BJ (cell line): ENCODE results near the gene CPNE8. TPM values are rescaled to one million over a fixed set of nuclear protein-coding genes. Genes with fewer than 3 reads are reported as not detected.

Source experiments
- CTCF ChIA-PET: fragments of 350-600 bp; formaldehyde crosslinking; extraction: SDS; loops from one replicate; lab custom pipeline; 2021; ENCODE audit warnings: antibody characterized with exemption, inconsistent platforms; lab: Yijun Ruan, JAX
- POLR2A ChIA-PET: fragments of 300-600 bp; sonication (Branson Sonifier 250); formaldehyde crosslinking; extraction: SDS; loops from one replicate; lab custom pipeline; 2021; ENCODE audit warnings: antibody characterized with exemption; lab: Charles Lee
- DNase-seq: peaks from one replicate; pipeline ENCODE4 v3.0.0-alpha.2; 2011; ENCODE audit warnings: low read depth
- H3K27me3 ChIP-seq: 2 replicates; pipeline ENCODE4 v1.6.0; 2011; ENCODE audit warnings: low read length; ENCODE audit not compliant: control insufficient read depth, insufficient read depth
- H3K36me3 ChIP-seq: 2 replicates; pipeline ENCODE4 v1.5.1; 2011; ENCODE audit warnings: low read length; ENCODE audit not compliant: control insufficient read depth, insufficient read depth
- H3K4me3 ChIP-seq: 2 replicates; pipeline ENCODE4 v1.5.1; 2011; ENCODE audit warnings: low read depth, mild to moderate bottlenecking, control low read depth, low read length
- CTCF ChIP-seq: IDR thresholded peaks from 2 replicates; pipeline ENCODE4 v1.5.1; 2011; ENCODE audit warnings: low read depth, mild to moderate bottlenecking, control low read depth, inconsistent platforms, low read length, moderate library complexity; ENCODE audit not compliant: insufficient read depth
- polyA plus RNA-seq: library from polyadenylated mRNA; depleted of rRNA; stranded (reverse); fragments of >200 nt; gene quantifications from 2 replicates; pipeline ENCODE4 v1.2.3, GENCODE V29; 2011

CPNE8 gene
- polyA plus RNA-seq, 1 experiment: 0.47 TPM

DNA sequence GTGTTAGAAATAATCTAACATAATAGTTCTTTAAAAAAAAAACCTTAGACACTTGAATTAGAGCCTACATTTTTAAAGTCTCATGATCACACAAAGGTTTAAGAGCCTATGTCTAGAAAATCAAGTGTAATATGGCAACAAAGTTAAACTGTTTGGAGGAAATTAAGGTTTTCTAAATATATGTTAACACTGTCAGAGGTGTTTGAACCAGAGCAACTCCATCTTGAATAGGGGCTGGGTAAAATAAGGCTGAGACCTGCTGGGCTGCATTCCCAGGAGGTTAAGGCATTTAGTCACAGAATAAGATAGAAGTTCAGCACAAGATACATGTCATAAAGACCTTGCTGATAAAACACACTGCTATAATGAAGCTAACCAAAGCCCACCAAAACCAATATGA is 12.4 kb downstream of the CPNE8 start:
- CTCF ChIA-PET: no interaction called here
- no peak for TF ChIP-seq CTCF

DNA sequence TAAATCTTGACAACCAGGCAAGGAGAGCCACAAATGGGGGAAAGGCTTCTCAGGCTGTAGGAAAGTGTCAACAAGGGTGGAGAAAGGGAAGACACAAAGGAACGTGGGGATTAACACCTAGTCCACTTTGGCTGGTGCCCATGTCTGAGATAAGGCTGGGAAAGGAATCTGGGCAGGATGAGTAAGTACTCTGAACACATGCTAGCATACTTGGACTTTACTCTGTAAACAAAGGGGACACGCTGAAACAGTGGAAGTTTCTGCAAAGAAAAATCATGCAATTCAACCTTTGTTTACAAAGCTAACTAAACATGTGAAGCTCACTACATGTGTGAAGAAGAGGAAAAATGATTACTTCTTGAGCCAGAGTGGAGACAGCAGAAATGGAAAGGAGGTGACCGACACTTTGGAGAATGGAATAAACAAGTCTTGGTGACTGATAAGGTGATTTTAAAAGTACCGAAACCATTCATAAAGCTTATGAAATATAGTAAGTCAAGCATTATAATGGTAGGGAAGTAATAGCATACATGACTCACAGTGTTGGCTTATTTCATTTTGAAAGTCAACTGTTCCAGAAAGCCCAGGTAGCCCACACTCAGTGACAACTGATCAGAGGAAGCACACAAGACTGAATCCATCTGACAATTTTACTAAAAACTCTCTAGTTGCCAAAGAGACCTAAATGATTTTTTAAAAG is 13.2 kb downstream of the CPNE8 start:
- no peak overlapping the region for H3K4me3 ChIP-seq
- H3K36me3 ChIP-seq: no peaks in the 10 kb centered on the region
- no peak for TF ChIP-seq CTCF
- DNase-seq: no peak
- ChIA-PET CTCF (no interaction called here), POLR2A (no interaction called here)
- H3K27me3 ChIP-seq: no peaks in the 10 kb centered on the region

More for the DNA sequence above, 12.4 kb downstream of the CPNE8 start:
- no peak for DNase-seq
- no peaks in the 10 kb centered on the region for H3K27me3 ChIP-seq
- no peak overlapping the region for H3K4me3 ChIP-seq
- no peaks in the 10 kb centered on the region for H3K36me3 ChIP-seq
- POLR2A ChIA-PET: no interaction called here

DNA sequence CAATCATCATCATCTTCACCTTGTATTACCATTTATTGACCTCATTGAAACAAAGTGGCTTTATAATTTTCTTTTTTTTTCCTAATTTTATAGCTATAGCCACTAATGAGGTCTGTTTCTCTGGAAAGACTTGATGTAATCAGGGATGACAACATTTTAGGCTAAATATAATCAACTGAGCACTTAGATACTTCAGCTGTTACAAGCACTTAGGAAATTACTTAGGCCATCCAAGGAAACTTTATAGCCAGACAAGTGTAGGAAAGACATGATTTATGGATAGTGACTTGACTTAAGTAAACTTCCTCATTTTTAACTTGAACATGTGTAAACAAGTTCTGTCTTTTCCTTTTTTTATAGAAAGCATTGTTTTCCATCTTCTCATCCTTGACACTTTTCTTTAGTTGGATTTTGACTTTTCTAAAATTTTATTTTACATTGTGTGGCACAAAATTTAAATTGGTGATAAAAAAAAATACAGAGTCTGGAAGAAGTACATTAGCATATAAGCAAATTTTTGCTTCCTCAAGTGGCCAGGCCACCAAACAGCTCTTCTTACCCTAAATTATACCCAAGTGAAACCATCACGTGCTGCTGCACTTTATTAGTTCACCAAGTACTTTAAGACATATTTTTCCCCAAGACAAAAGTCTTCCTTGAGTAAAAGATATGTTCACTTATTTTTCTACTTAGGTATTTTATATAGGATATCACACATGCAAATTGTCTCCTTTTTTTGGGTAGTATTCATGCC is 15.1 kb downstream of the CPNE8 start:
- H3K4me3 ChIP-seq: no peak overlapping the region
- DNase-seq: no peak
- CTCF ChIA-PET: interaction anchor here (1.2 kb wide), 1 partner anchor 16 kb away, joined by 3 read pairs; no protein-coding TSS in a partner anchor
- H3K36me3 ChIP-seq: no peaks in the 10 kb centered on the region
- no peak for TF ChIP-seq CTCF
- no peaks in the 10 kb centered on the region for H3K27me3 ChIP-seq
- POLR2A ChIA-PET: no interaction called here

DNA sequence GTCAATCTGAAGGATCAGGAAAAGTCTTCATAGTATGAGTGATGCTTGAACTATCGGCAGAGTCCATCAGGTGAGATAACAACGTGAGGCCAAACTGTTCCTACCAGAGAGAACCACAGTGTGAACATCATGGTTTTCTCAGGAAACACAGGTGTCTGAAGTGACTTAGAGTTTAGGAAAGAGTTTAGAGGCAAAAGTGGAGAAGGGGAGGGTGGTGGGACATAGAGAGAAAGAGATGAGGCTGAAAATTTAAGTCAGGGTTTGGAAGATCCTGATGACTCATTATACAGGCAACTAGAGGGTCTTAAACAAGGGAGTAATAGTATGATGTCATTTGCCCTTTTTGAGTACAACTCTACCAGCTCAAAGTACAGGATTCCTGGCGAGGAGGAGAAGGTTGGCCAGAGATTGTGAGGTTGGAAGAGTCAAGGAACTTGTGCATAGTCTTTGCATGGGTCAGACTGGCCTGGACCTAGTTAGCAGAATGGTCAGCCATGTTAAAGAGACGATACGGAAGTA is 16.0 kb downstream of the CPNE8 start:
- ChIA-PET POLR2A (no interaction called here), CTCF (no interaction called here)
- Histone ChIP-seq H3K27me3 (no peaks in the 10 kb centered on the region), H3K36me3 (no peaks in the 10 kb centered on the region), H3K4me3 (no peak overlapping the region)
- TF ChIP-seq CTCF: no peak
- DNase-seq: no peak

GRCh38 chr12:38887770-38888169 is 17.6 kb downstream of the CPNE8 start:
- H3K36me3 ChIP-seq: no peaks in the 10 kb centered on the region
- POLR2A ChIA-PET: no interaction called here
- DNase-seq: no peak
- H3K27me3 ChIP-seq: no peaks in the 10 kb centered on the region
- H3K4me3 ChIP-seq: no peak overlapping the region
- CTCF ChIA-PET: interaction anchor here (1.4 kb wide), 1 partner anchor 20 kb away, joined by 3 read pairs; no protein-coding TSS in a partner anchor
- TF ChIP-seq CTCF: no peak
